IPS-20b (cell line): ENCODE data around the gene EMID1.

Experiments
- H3K27ac ChIP-seq: one replicate; pipeline ENCODE4 v1.5.1; 2013; ENCODE audit warnings: low read length
- H3K27me3 ChIP-seq: 2 replicates; pipeline ENCODE4 v1.6.1; 2013; ENCODE audit warnings: mild to moderate bottlenecking, low read length, inconsistent platforms; ENCODE audit not compliant: insufficient read depth
- H3K36me3 ChIP-seq: 2 replicates; pipeline ENCODE4 v1.6.1; 2013; ENCODE audit warnings: low read depth, mild to moderate bottlenecking, inconsistent platforms, low read length, moderate library complexity; ENCODE audit not compliant: insufficient read depth
- H3K4me1 ChIP-seq: 2 replicates; pipeline ENCODE4 v1.6.1; 2013; ENCODE audit warnings: mild to moderate bottlenecking, control low read depth, inconsistent platforms, low read length, moderate library complexity; ENCODE audit not compliant: insufficient read depth
- H3K4me3 ChIP-seq: 2 replicates; pipeline ENCODE4 v1.5.1; 2013; ENCODE audit warnings: mild to moderate bottlenecking, low read length, inconsistent platforms
- H3K9ac ChIP-seq: 2 replicates; pipeline ENCODE4 v1.6.1; 2013; ENCODE audit warnings: low read depth, mild to moderate bottlenecking, inconsistent platforms, low read length, moderate library complexity
- H3K9me3 ChIP-seq: 2 replicates; pipeline ENCODE4 v1.6.1; 2013; ENCODE audit warnings: mild to moderate bottlenecking, low read depth, low read length, inconsistent platforms; ENCODE audit not compliant: insufficient read depth

EMID1 gene

GRCh38 chr22:29308148-29308790 lies 102.6 kb downstream of the EMID1 start:
- Histone ChIP-seq H3K27ac (no peak overlapping the region), H3K9me3 (no peaks in the 10 kb centered on the region), H3K27me3 (peaks cover 18% of the 10 kb centered on the region), H3K4me1 (no peaks in the 10 kb centered on the region; the same call in 1 of the 2 replicates), H3K4me3 (no peak overlapping the region), H3K9ac (no peak overlapping the region), H3K36me3 (no peaks in the 10 kb centered on the region)

GRCh38 chr22:29308791-29309262 lies 103.1 kb downstream of the EMID1 start:
- Histone ChIP-seq H3K4me3 (no peak overlapping the region), H3K9ac (no peak overlapping the region), H3K36me3 (no peaks in the 10 kb centered on the region), H3K9me3 (no peaks in the 10 kb centered on the region), H3K27me3 (peaks cover 24% of the 10 kb centered on the region), H3K4me1 (no peaks in the 10 kb centered on the region; the same call in 1 of the 2 replicates), H3K27ac (no peak overlapping the region)
